ENCODE results near the gene RBFOX1.

Gene RBFOX1

DNA sequence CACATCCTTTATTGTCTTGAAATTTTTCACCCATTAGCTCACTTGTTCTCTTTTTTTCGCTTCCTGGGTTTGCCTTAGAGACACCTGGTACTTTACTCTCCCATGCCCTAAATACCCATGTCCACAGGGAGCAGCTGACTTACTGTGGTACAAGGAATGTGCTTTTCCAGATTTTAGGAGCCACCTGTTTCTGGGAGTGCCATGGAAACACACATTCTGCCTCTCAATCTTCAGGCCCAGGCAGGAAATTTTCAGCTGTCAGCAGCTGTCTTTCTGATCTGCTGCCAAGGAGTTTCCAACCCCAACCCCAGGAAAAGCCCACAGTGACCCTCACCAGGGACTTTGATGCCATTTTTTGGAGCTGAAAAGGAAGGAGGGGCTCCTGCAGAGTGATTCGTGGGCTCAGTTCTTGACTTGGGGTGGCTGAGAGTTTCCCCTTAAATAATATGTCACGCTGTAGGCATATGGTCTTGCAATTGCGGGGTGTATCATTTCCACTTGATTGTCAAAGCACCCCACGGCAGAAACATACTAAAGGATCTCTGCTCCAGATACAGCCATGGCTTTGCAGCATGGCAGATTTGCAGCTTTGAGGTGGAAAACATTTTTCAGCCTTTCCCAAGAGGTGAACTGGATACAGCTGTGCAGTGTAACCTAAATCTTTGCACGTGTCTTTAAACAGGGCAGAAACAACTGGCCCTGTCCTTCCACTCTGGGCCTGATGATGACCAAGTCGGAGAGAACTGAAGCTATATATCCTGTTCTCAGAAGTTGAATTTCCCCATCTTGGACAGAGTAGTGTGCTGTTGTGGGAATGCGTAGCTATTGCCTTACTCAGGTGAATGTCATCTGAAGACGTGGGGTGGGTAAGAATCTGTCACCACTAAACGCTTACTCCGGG lies 19.2 kb downstream of the RBFOX1 start:
- Histone ChIP-seq H3K9ac (ENCODE audit: low read depth, low read length, poor library complexity, severe bottlenecking) (no peak overlapping the region), H3K9me3 (ENCODE audit: insufficient read depth, low read depth, low read length) (no peaks in the 10 kb centered on the region), H3K79me2 (ENCODE audit: insufficient read depth, low read length) (no peaks in the 10 kb centered on the region), H3K36me3 (ENCODE audit: insufficient read depth, low read length) (no peaks in the 10 kb centered on the region), H3K27me3 (ENCODE audit: insufficient read depth, low read length, poor library complexity, severe bottlenecking) (no peaks in the 10 kb centered on the region), H3K9me2 (replicated peaks; ENCODE audit: low read depth, low read length) (no peaks in the 10 kb centered on the region), H3K4me2 (ENCODE audit: low read depth, low read length, poor library complexity, severe bottlenecking) (no peak overlapping the region), H3K4me1 (ENCODE audit: insufficient read depth, low read length, poor library complexity, severe bottlenecking) (no peaks in the 10 kb centered on the region), H2AFZ (ENCODE audit: low read length) (no peak overlapping the region), H4K20me1 (ENCODE audit: insufficient read depth, low read length, poor library complexity, severe bottlenecking) (no peaks in the 10 kb centered on the region), H3F3A (ENCODE audit: low read depth) (no peaks in the 10 kb centered on the region), H3K4me3 (ENCODE audit: low read length, poor library complexity, severe bottlenecking) (no peak overlapping the region)
- TF ChIP-seq, protein P1, sequence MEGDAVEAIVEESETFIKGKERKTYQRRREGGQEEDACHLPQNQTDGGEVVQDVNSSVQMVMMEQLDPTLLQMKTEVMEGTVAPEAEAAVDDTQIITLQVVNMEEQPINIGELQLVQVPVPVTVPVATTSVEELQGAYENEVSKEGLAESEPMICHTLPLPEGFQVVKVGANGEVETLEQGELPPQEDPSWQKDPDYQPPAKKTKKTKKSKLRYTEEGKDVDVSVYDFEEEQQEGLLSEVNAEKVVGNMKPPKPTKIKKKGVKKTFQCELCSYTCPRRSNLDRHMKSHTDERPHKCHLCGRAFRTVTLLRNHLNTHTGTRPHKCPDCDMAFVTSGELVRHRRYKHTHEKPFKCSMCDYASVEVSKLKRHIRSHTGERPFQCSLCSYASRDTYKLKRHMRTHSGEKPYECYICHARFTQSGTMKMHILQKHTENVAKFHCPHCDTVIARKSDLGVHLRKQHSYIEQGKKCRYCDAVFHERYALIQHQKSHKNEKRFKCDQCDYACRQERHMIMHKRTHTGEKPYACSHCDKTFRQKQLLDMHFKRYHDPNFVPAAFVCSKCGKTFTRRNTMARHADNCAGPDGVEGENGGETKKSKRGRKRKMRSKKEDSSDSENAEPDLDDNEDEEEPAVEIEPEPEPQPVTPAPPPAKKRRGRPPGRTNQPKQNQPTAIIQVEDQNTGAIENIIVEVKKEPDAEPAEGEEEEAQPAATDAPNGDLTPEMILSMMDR (conservative IDR thresholded peaks at IDR 0.05; ENCODE audit: low read length) = no peak
- TF ChIP-seq EZH2phosphoT487 (IDR thresholded peaks at IDR 0.05; ENCODE audit: borderline replicate concordance) = no peak

DNA sequence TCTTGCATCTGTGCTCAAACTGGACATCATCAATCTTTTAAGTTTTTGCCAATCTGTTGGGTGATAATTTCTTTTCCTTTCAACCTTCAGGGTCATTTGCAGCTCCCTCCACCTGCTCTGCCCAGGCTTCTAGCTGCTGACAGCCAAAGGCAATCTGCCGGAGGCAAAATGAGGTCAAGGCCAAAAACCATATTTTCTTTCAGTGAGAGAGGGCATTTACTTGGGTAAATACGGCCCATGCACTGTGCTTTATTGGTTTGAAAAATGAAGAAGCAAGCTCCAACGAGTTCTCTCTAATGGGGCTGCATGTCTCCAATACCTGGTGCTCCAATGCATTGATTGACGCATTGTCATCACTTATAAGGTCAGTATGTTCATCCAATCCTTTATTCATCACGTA lies 23.1 kb downstream of the RBFOX1 start:
- TF ChIP-seq EZH2phosphoT487 (IDR thresholded peaks at IDR 0.05; ENCODE audit: borderline replicate concordance) = no peak
- Histone ChIP-seq H3K36me3 (ENCODE audit: insufficient read depth, low read length) (no peaks in the 10 kb centered on the region), H2AFZ (ENCODE audit: low read length) (no peak overlapping the region), H3K4me2 (ENCODE audit: low read depth, low read length, poor library complexity, severe bottlenecking) (no peak overlapping the region), H3K9me3 (ENCODE audit: insufficient read depth, low read depth, low read length) (no peaks in the 10 kb centered on the region), H3K27me3 (ENCODE audit: insufficient read depth, low read length, poor library complexity, severe bottlenecking) (no peaks in the 10 kb centered on the region), H3K4me3 (ENCODE audit: low read length, poor library complexity, severe bottlenecking) (no peak overlapping the region), H3K79me2 (ENCODE audit: insufficient read depth, low read length) (no peaks in the 10 kb centered on the region), H3F3A (ENCODE audit: low read depth) (no peaks in the 10 kb centered on the region), H3K9me2 (replicated peaks; ENCODE audit: low read depth, low read length) (no peaks in the 10 kb centered on the region), H3K4me1 (ENCODE audit: insufficient read depth, low read length, poor library complexity, severe bottlenecking) (no peaks in the 10 kb centered on the region), H3K9ac (ENCODE audit: low read depth, low read length, poor library complexity, severe bottlenecking) (no peak overlapping the region), H4K20me1 (ENCODE audit: insufficient read depth, low read length, poor library complexity, severe bottlenecking) (no peaks in the 10 kb centered on the region)

DNA sequence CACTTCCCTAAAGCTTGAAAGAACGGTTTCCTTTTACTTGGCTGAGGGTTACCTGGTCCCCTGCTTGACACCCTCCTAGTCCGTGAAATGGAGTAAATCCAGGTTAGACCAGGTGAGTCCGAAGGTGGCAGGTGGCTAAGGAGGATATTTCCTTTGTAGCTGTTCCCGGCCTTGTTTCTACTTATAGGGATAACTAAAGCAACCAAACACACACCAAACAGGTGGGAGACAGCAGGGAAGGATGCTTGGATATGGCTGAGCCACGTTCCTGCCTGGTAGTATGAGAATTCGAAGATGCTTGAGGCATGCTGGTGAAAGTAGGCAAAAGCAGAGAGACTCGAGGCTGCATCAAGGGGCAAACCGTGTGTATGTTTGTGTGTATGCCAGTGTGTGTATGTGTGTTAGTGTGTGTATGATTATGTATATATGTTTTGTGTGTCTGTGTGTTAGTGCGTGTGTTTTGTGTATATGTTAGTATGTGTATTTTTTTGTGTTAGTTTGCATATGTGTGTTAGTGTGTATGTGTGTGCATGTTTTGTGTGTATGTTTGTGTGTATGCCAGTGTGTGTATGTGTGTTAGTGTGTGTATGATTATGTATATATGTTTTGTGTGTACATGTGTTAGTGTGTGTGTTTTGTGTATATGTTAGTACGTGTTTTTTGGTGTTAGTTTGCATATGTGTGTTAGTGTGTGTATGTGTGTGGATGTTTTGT lies 28.9 kb downstream of the RBFOX1 start:
- no peaks in the 10 kb centered on the region for H3K9me3 ChIP-seq (ENCODE audit: insufficient read depth, low read depth, low read length)
- H3K36me3 ChIP-seq (ENCODE audit: insufficient read depth, low read length) = no peaks in the 10 kb centered on the region

More for the DNA sequence above, 28.9 kb downstream of the RBFOX1 start:
- Histone ChIP-seq H3K9me2 (replicated peaks; ENCODE audit: low read depth, low read length) (no peaks in the 10 kb centered on the region), H3K4me3 (ENCODE audit: low read length, poor library complexity, severe bottlenecking) (no peak overlapping the region), H3K4me1 (ENCODE audit: insufficient read depth, low read length, poor library complexity, severe bottlenecking) (no peaks in the 10 kb centered on the region), H3F3A (ENCODE audit: low read depth) (no peaks in the 10 kb centered on the region), H4K20me1 (ENCODE audit: insufficient read depth, low read length, poor library complexity, severe bottlenecking) (no peaks in the 10 kb centered on the region), H3K27me3 (ENCODE audit: insufficient read depth, low read length, poor library complexity, severe bottlenecking) (no peaks in the 10 kb centered on the region), H2AFZ (ENCODE audit: low read length) (no peak overlapping the region), H3K79me2 (ENCODE audit: insufficient read depth, low read length) (no peaks in the 10 kb centered on the region), H3K4me2 (ENCODE audit: low read depth, low read length, poor library complexity, severe bottlenecking) (no peak overlapping the region), H3K9ac (ENCODE audit: low read depth, low read length, poor library complexity, severe bottlenecking) (no peak overlapping the region)
- TF ChIP-seq, protein P1 (conservative IDR thresholded peaks at IDR 0.05; ENCODE audit: low read length) = no peak
- TF ChIP-seq EZH2phosphoT487 (IDR thresholded peaks at IDR 0.05; ENCODE audit: borderline replicate concordance) = no peak
